Breast epithelium (tissue), 3 donors: ENCODE measurements around the gene ARMC9.
"Not testable (repeated sequence)": the region's sequence is repeated elsewhere in the genome, so short reads cannot be mapped to it uniquely, and the experiment has no call there.

Source experiments
- CTCF ChIP-seq, 3 donors: fragments of 450-650 bp; IDR thresholded peaks; one replicate each; pipeline ENCODE4 v1.5.1; 2016 to 2017; ENCODE audit warnings: antibody characterized with exemption in 3 of 3, mild to moderate bottlenecking in 3 of 3, moderate library complexity in 3 of 3
- POLR2A ChIP-seq: fragments of 450-650 bp; IDR thresholded peaks from one replicate; pipeline ENCODE4 v1.6.1; 2016; ENCODE audit warnings: antibody characterized with exemption, mild to moderate bottlenecking, moderate library complexity
- POLR2AphosphoS5 ChIP-seq, 3 donors: sonication (generic); formaldehyde crosslinking; IDR thresholded peaks; one replicate each; pipeline ENCODE4 v1.6.1; 2017; ENCODE audit warnings: antibody characterized with exemption in 3 of 3

DNA sequence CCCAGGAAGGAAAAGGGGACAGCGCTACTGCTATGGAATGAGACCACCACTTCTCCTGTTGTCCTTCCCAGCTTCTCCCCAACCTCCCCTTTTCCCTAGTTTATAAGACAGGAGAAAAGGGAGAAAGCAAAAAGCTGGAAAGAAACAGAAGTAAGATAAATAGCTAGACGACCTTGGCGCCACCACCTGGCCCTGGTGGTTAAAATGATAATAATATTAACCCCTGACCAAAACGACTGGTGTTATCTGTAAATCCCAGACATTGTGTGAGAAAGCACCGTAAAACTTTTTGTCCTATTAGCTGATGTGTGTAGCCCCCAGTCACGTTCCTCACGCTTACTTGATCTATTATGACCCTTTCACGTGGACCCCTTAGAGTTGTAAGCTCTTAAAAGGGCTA is 202.2 kb downstream of the ARMC9 start:
- TF ChIP-seq CTCF (IDR thresholded peaks at IDR 0.05); POLR2A; POLR2AphosphoS5 (IDR thresholded peaks at IDR 0.05): not testable (repeated sequence)
